Liver (tissue), 3 donors: ENCODE results near the gene ANP32A.

Source experiments
- CTCF ChIP-seq: fragments of 150-350 bp; IDR thresholded peaks from 2 replicates; pipeline ENCODE4 v1.5.1; 2017; ENCODE audit warnings: improper control_type of control experiment, low read depth, low read length; ENCODE audit not compliant: missing input control
- EGR1 ChIP-seq, 2 donors: IDR thresholded peaks; 2 replicates each; pipeline ENCODE4 v1.6.1; 2016 to 2018; ENCODE audit warnings: antibody characterized with exemption in 2 of 2, low read depth in 2 of 2
- FOXA2 ChIP-seq: IDR thresholded peaks from 2 replicates; pipeline ENCODE4 v1.6.1; 2016; ENCODE audit warnings: antibody characterized with exemption
- GABPA ChIP-seq, 2 donors: IDR thresholded peaks in 1 of 2; conservative IDR thresholded peaks in 1 of 2; 2 replicates each; pipeline ENCODE4 v1.6.1; 2016; ENCODE audit warnings: antibody characterized with exemption in 2 of 2, mild to moderate bottlenecking in 1 of 2, moderate library complexity in 1 of 2
- JUND ChIP-seq, 2 donors: IDR thresholded peaks; 2 replicates each; pipeline ENCODE4 v1.6.1; 2016; ENCODE audit warnings: antibody characterized with exemption in 2 of 2
- RAD21 ChIP-seq, 2 donors: IDR thresholded peaks; 2 replicates each; pipeline ENCODE4 v1.6.1; 2016; ENCODE audit warnings: antibody characterized with exemption in 2 of 2, mild to moderate bottlenecking in 2 of 2
- REST ChIP-seq: IDR thresholded peaks from 2 replicates; pipeline ENCODE4 v1.6.1; 2016; ENCODE audit warnings: antibody characterized with exemption, mild to moderate bottlenecking
- RXRA ChIP-seq, 2 donors: IDR thresholded peaks; 2 replicates each; pipeline ENCODE4 v1.6.1; 2017 to 2018; ENCODE audit warnings: antibody characterized with exemption in 2 of 2, mild to moderate bottlenecking in 1 of 2
- SP1 ChIP-seq: IDR thresholded peaks from 2 replicates; pipeline ENCODE4 v1.6.1; 2018; ENCODE audit warnings: antibody characterized with exemption, mild to moderate bottlenecking
- TAF1 ChIP-seq: conservative IDR thresholded peaks from 2 replicates; pipeline ENCODE4 v1.6.1; 2016; ENCODE audit warnings: antibody characterized with exemption, mild to moderate bottlenecking
- TF ChIP-seq, protein P1 (sequence below): IDR thresholded peaks from 2 replicates; pipeline ENCODE4 v1.6.1; 2016; ENCODE audit warnings: antibody characterized with exemption
- TF ChIP-seq, protein P2 (sequence below): IDR thresholded peaks from 2 replicates; pipeline ENCODE4 v1.6.1; 2016; ENCODE audit warnings: antibody characterized with exemption
- donor health status: healthy.
- donor health status: healthy.

DNA sequence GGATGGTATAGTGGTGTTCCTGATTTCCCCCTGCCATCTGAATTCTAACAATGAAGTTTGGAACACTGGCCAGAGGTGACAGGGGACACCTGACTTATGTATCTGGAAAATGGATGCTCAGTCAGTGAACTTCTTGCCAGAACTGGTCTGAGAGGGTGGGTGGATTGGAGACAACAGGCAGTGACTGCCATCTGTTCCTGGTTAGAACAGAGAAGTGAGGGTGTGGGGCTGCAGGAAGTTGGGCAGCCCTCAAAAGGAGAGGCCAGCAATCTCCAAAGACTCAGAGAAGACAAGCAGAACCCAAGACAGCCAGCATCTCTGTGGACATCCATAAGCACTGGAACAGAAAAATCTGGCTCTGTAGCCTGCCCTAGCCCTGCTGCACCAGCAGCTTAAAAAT, 50.5 kb downstream of the ANP32A start:
- no peak for TF ChIP-seq SP1
- no peak for TF ChIP-seq CTCF
- TF ChIP-seq REST = no peak
- TF ChIP-seq RXRA (IDR thresholded peaks at IDR 0.05) = no peak
- no peak for TF ChIP-seq FOXA2
- no peak for TF ChIP-seq EGR1 (IDR thresholded peaks at IDR 0.05; ENCODE audit: low read depth in 2 of 2)
- TF ChIP-seq, protein P1, sequence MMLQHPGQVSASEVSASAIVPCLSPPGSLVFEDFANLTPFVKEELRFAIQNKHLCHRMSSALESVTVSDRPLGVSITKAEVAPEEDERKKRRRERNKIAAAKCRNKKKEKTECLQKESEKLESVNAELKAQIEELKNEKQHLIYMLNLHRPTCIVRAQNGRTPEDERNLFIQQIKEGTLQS = no peak
- TF ChIP-seq RAD21 (IDR thresholded peaks at IDR 0.05) = no peak
- no peak for TF ChIP-seq TAF1
- no peak for TF ChIP-seq GABPA (IDR thresholded peaks at IDR 0.05 in 1 of 2, conservative IDR thresholded peaks at IDR 0.05 in 1 of 2)
- TF ChIP-seq, protein P2, sequence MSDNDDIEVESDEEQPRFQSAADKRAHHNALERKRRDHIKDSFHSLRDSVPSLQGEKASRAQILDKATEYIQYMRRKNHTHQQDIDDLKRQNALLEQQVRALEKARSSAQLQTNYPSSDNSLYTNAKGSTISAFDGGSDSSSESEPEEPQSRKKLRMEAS = no peak
- no peak for TF ChIP-seq JUND (IDR thresholded peaks at IDR 0.05)
